SK-N-DZ (cell line): ENCODE results near the gene SLC37A3. TPM values are rescaled to one million over a fixed set of nuclear protein-coding genes. Genes with fewer than 3 reads are reported as not detected.
"Not testable (repeated sequence)": the region's sequence is repeated elsewhere in the genome, so short reads cannot be mapped to it uniquely, and the experiment has no call there.

Source experiments
- DNase-seq: peaks from one replicate; pipeline ENCODE4 v3.0.0-alpha.2; 2015; ENCODE audit warnings: low spot score
- polyA plus RNA-seq, 2 experiments: library from polyadenylated mRNA; depleted of rRNA; stranded (reverse); fragments of >200 nt; gene quantifications; 2 replicates each; pipeline ENCODE4 v1.2.3, GENCODE V29; 2014

The SLC37A3 gene, protein sequence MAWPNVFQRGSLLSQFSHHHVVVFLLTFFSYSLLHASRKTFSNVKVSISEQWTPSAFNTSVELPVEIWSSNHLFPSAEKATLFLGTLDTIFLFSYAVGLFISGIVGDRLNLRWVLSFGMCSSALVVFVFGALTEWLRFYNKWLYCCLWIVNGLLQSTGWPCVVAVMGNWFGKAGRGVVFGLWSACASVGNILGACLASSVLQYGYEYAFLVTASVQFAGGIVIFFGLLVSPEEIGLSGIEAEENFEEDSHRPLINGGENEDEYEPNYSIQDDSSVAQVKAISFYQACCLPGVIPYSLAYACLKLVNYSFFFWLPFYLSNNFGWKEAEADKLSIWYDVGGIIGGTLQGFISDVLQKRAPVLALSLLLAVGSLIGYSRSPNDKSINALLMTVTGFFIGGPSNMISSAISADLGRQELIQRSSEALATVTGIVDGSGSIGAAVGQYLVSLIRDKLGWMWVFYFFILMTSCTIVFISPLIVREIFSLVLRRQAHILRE
- 58.5 and 67.7 TPM in 2 replicates for polyA plus RNA-seq (2014; cell fraction: cytosol; rRNA removed)
- polyA plus RNA-seq (2014; cell fraction: nucleus; rRNA removed): 180 and 218 TPM in 2 replicates

DNA sequence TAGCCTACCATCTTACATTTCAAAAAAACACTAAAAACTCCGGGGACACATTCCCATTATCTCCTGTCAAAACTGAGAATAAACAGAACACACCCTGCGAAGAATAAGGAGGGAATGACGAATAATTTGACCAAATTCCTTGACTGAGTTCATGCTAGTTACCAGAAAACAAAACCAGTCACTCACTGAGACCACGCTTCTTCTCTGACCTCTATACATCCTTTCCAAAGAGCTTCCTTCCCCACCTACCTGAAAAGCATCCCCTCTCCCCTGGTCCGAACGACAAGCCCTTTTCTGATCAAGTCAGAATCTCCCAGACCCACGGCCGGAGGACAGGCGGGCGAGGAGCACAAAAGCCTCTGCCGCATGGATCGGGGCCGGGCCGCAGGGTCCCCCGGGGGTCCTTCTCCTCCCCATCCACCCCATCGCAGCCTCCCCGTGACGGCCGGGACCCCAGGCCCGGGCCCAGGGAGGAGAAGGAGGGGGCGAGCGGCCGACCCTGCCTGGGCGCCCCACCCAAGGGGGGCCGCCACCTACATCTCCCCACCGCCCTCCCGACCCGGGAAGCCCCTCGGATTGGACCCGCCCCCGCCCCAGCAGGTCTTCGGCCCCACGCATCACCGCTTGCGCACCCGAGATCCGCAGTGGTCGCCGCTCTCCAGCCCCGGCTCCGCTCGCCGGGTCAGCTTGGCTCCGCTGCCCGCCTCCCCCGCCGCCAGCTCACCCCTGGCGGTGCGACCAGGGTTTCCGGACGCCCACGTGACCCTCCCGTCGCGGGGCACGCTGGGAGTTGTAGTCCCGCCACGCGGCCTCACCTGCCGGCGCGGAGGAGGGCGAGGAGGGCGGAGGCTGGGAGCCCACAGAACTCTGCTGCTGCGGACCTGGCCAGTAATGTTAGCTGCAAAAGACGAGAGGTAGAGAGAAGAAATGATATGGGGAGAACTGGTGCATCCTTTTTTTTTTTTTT is at the start of gene SLC37A3:
SLC37A3 (minus strand) TSS at position 747 of the 967 bp plus-strand sequence. CDS start 16,004 bp downstream, outside the sequence.
- DNase-seq: peak; percentile 82

DNA sequence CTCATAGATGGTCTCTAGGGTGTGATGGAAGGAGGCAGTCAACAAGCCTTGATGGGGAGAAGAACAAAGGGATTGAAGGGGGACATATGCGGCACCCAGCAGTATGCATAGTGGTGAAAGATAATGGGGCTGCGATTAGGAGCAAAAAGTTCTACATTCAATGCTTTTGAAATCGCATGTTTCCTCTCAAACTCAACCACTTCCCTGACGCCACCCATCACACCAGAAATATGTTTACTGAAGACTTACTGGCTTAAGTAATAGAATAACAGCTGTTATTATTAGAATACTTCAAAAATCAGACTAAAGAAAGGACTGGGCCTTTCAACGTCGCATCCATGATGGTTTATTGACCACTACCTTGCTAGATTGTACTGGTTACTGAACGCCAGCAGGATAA is 49.5 kb upstream of the SLC37A3 start:
- DNase-seq: no peak

DNA sequence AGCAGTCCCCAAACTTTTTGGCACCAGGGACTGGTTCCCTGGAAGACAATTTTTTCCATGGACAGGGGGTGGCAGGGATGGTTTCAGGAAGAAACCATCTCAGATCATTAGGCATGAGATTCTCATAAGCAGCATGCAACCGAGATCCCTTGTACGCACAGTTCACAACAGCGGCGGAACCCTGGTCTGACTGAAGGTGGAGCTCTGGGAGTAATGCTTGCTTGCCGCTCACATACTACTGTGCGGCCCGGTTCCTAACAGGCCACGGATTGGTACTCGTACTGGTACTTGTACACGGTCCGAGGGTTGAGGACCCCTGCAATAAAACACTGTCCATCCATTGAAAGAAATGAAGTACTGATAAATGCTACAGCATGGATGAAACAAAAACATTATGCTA is 48.1 kb upstream of the SLC37A3 start:
- DNase-seq: no peak

DNA sequence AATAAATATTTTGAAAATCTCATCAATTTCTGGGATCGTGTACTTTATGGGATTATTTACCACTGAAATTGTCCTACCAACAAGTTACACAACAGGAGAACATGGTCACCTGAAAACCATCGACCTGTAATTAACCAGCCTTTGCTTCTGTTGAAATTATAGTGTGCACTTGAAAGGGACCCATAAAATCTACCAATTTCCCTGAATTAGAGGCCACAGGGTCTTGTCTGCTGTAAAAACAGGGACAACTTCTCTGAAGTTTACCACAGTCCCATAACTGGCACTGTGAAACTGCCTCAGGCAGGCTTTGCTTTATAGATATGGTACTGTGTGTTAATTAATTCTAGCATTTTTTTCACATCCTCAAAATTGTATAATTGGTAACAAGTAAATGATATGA is 43.2 kb upstream of the SLC37A3 start:
- DNase-seq: no peak

DNA sequence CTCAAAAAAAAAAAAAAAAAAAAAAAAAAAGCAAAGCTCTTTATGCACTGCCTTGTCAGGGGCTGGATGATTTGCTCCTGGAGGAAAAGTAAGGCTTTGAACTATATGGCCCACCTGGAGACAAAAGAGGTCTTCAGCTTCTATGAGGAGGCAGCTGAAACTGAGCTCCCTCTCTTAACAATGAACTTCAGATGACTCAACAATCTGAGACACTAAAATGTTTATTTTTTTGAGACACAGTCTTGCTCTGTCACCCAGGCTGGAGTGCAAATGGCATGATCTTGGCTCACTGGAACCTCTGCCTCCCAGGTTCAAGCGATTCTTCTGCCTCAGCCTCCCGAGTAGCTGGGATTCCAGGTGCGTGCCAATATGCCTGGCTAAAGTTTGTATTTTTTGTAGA is 42.3 kb upstream of the SLC37A3 start:
- DNase-seq: no peak

DNA sequence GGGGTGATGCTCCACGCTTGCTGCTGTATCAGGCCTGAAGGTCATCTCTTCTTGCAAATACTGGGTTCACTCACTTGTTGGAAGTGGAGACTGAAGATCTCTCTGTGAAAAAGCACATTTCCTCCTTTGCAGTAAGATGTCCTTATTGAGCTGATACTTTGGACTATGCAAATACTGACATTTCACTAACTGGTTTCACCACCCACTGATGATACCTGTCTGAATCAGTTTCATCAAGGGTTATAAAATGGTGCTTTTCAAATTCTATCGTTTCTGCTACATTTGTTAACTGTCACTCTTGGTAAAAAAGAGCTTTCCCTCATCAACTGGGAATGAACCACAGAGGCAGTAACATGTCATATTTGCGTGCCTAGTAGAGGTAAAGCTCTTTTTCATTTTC is 41.0 kb upstream of the SLC37A3 start:
- no peak for DNase-seq

DNA sequence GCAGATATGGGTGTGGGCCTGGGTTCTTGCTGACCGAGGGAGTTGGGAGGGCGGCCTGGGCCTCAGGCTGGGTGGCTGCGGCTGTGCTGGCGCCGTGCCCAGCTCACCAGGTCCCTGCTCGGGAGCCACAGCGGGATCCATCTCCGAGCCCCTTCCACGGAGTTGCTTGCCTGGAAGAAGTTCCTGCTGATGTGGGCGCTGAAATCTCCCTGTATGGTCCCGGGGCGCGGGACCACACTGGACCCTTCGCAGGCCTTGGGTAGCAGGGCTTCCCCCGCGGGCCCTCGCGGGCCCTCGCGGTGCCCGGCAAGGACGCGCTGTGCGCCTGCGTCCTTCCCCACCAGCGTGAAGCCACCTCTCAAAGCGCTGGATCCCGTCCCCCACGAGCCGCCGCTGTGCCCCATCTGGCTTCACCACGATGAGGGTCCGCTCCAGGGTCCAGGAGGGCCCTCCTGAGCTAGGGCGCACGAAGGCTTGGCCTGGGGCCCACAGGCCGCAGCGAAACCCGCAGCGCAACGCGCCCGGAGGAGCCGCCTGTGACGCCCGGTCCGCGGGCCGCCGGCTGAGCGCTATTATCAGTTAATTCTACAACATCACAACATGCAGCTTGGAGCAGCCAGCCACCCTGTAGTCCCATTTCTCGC is 37.0 kb upstream of the SLC37A3 start:
- no peak for DNase-seq

DNA sequence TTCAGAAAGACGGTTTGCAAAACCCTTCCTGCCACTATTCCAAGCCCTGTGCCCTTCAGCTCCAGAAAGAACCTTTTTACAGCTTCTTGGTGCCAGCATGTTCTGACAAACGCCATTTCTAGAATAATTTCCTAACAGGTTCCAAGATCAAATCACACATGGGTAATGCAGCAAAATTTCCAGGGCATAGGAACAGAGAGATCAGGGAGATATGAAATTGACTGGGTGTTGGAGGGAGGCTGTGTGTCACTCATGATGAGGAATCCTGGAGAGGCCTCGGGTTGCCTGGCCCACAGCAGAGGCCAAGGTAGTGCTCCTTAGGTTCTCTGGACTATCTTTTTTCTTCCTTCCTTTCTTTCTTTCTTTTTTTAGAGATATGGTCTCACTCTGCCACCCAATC is 35.1 kb upstream of the SLC37A3 start:
- no peak for DNase-seq

DNA sequence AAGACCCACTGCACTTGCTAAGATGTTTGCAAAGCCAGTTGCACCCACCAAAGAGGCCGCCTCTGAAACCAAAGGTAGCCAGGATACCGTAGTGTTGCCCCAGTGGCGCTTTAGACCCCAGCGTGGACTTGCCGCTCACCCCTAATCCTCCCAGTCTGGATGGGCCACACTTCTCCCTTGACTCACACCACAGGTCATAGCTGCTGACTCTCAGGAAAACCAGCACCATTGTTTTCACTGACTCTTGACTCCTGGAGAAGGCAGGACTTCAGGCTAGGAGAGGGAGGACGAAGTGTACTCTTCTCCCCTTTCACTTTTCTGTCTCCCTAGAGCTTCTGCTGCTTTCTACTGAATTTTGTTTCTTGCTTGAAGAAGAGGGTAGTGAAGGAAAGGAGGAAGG is 27.8 kb upstream of the SLC37A3 start:
- no peak for DNase-seq

DNA sequence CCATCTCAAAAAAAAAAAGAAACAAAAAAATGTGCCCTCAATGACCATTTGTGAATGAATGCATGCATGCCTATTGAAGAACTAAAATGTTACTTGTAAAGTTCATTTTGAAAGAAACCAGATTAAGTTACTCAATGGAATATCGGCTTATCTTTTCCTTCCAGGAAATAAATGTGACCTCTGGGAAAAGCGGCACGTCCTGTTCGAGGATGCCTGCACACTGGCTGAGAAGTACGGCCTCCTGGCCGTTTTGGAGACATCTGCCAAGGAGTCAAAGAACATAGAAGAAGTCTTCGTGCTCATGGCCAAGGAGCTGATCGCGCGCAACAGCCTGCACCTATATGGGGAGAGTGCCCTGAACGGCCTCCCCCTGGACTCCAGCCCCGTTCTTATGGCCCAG is 27.4 kb upstream of the SLC37A3 start:
- DNase-seq: no peak

DNA sequence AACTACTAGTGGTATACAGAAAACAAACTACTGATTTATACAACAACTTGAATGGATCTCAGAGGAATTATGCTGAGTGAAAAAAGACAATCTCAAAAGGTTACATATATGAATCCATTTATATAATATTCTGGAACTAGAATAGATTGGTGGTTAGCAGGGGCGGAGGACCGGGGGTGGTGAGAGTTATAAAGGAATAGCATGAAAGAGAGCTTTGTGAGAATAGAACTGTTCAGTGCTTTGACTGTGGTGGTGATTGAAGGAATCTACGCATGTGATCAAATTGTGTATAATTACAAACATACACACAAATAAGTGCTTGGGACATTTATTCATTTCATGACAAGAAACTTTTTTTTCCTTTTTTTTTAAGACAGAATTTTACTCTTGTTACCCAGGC is 25.2 kb upstream of the SLC37A3 start:
- no peak for DNase-seq

DNA sequence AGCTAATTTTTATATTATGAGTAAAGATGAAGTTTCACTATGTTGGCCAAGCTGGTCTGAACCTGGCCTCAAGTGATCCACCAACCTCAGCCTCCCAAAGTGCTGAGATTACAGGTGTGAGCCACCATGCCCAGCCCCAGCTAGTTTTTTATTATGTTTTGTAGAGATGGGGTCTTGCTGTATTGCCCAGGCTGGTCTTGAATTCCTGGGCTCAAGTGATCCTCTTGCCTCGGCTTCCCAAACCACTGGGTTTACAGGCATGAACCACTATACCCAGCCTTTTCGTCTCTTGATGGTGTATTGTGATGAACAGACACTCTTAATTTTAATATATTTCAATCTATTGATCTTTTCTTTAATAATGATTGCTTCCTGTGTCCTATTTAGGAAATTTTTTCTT is 23.2 kb upstream of the SLC37A3 start:
- DNase-seq: no peak

DNA sequence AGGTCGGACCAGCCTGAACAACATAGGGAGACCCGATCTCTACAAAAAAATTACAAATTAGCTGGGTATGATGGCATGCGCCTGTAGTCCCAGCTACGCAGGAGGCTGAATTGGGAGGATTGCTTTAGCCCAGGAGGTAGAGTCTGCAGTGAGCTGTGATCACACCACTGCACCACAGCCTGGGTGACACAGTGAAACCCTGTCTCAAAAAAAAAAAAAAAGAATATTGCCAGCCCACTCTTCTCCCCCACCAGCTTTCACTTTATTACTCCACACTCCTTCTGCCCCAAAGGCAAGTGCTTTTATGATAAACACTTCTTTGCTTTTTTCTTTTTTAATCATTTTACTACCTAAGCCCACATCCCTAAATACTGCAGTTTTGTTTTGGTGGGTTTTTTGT is 20.3 kb upstream of the SLC37A3 start:
- no peak for DNase-seq

DNA sequence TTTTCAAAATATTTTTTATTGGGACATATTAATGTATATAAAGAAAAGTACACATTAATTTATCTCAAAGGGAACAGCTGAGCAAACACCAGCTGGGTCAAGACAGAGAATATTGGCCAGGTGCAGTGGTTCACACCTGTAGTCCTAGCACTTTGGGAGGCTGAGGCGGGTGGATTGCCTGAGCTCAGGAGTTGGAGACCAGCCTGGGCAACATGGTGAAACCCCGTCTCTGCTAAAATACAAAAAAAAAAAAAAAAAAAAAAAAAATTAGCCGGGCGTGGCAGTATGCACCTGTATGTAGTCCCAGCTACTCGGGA is 19.8 kb upstream of the SLC37A3 start:
- DNase-seq: not testable (repeated sequence)

DNA sequence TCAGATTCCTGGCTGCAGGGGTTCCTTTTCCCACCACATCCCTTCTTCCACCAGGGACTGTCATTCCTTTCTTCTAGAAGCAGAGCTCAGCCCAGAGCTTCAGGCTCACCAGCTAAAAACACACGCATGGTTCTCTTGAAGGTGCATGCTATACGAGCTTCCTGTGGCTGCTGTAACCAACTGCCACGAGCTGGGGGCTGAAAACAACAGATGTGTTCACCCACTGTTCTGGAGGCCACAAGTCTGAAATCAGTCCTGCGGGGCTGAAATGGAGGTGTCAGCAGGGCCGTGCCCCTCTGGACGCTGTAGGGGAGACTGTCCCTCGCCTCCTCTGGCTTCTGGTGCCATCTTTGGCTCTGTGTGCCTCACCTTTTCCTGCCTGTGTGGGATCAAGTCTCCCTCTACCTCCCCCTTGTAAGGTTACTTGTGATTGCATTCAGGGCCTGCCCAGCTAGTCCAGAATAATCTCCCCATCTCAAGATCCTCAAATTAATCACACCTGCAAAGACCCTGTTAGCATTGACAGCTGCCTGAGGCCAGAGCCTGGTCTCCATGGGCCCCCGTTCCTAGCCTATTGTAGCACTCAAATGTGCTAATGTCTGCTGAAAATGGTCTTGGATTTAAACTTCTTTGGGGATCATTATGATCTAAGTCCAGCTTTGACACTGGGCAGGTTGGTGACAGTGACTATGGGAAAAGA is 19.3 kb upstream of the SLC37A3 start:
- peak; percentile 57 for DNase-seq

DNA sequence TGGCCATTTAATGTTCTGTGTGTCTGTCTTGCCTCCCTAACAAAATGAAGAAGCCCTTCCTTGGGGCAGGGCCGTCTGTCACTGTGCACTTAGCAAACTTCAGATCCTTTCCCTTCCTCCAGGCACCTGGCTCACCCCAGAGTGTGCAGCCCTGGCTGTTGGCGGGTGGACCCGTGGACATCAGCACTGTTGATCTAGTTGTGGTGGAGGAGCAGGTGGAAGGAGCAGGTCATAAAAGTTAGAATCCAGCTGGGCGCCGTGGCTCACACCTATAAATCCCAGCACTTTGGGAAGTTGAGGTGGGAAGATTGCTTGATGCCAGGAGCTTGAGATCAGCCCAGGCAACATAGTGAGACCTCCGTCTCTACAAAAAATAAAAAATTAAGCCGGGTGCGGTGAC is 18.2 kb upstream of the SLC37A3 start:
- DNase-seq: no peak

DNA sequence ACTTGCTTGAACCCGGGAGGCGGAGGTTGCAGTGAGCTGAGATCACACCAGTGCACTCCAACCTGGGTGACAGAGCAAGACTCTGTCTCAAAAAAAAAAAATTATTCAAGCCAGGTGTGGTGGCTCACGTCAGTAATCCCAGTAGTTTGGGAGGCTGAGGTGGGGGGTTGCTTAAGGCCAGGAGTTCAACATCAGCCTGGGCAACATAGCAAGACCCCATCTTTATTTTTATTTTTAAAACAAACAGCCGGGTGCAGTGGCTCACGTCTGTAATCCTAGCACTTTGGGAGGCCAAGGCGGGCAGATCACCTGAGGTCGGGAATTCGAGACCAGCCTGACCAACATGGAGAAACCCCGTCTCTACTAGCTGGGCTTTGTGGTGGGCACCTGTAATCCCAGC is 17.5 kb upstream of the SLC37A3 start:
- not testable (repeated sequence) for DNase-seq

DNA sequence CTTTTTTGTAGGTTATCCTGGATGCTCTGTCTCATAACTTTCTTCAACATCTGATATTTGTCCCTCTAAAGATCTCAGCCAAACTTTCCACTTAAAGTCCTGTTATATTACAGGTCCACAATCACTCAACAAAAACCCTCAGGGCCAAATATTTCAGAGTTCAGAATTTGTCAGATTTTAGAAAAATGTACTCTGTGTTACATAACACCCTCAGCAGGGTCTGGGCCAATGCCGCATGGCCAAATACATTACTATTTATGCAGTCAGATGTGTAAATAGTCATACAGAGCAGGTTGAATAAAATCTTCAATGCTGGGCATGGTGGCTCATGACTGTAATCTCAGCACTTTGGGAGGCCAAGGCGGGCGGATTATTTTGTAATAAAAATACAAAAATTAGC is 17.0 kb upstream of the SLC37A3 start:
- DNase-seq: no peak

DNA sequence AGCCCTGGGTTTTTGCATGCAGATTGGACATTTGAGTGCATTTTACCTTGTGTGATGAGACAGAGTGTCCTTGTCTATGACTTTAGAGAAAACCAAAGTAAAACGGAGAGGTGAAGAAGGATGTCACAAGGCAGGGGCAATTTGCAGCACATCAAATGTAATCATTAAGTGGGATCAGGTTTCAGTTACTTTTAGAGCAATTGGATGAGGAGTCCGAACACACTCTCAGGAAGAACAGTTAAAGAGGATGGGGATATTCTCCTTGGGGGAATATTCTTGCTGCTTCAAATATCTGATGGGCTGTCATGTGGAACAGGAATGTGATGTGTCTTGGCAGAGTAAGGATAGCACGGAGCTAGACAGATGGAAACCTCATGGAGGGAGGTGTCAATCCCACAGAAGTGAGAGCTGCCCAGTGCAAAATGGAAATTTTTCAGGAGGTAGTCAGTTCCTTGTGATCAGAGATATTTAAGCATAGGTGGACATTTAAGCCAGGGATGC is 6.3 kb upstream of the SLC37A3 start:
- DNase-seq: no peak

DNA sequence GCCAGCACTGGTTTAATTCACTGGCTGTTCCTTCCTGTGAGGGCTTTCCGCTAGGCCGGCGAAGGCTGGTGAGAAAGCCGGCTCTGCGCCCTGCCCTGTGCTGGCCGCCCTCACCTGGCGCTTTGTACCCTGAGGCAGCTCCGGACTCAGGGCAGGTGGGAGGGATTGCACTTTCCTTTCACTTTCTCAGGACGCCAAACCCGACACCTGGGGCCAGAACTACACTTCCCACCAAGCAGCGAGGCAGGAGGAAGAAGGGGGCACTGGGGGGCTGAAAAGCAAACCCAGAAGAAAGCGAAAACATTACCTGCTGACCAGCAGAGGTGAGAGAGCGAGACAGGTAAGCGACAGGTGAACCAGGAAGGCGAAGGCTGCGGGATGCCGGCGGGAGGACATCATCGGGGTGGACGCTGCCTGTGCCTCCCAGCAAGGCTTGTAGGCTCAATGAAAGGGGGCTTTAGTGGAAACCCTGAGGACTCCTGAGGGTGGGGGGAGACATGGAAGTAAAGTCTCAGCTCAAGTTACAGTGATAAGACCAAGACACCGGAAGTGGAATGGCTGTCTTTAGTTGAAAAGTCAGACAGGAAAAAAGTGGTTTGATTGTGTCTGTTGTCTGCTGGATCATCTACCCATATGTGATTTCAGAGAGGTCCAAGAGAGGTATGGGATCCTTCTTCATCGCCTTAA is 5.7 kb upstream of the SLC37A3 start, which contains the start of gene RAB19:
RAB19 (plus strand) TSS at position 181 of the 687 bp plus-strand sequence. CDS start 3,589 bp downstream, outside the sequence.
- no peak for DNase-seq
